K562 (cell line): ENCODE data around the gene RAB21. TPM values are rescaled to one million over a fixed set of nuclear protein-coding genes. Genes with fewer than 3 reads are reported as not detected.

Source experiments
- CEBPB ChIP-seq: fragments of 450-650 bp; IDR thresholded peaks from 2 replicates; pipeline ENCODE4 v1.6.1; 2016; ENCODE audit warnings: missing genetic modification characterization, missing compliant biosample characterization
- DMBX1 ChIP-seq: fragments of 250-450 bp; sonication (Bioruptor Pico); IDR thresholded peaks from 2 replicates; pipeline ENCODE4 v1.8.0; 2022; ENCODE audit warnings: inconsistent platforms, mild to moderate bottlenecking, moderate library complexity, borderline replicate concordance
- FOXM1 ChIP-seq, 2 experiments: fragments of 450-650 bp in 1 of 2; sonication (generic) in 1 of 2; formaldehyde crosslinking in 1 of 2; IDR thresholded peaks; 2 replicates each; pipeline versions ENCODE4 v1.6.1 to v1.9.0; 2017 to 2022; ENCODE audit warnings: low read depth in 2 of 2, mild to moderate bottlenecking in 2 of 2, missing genetic modification reagents in 1 of 2, moderate library complexity in 1 of 2
- ILF3 ChIP-seq: fragments of 450-650 bp; IDR thresholded peaks from 2 replicates; pipeline ENCODE4 v1.6.1; 2018; ENCODE audit warnings: antibody characterized with exemption, mild to moderate bottlenecking, moderate library complexity, borderline replicate concordance
- KDM5B ChIP-seq: fragments of 200-600 bp; sonication (generic); IDR thresholded peaks from 2 replicates; pipeline ENCODE4 v1.6.1; 2012; ENCODE audit warnings: low read depth, mild to moderate bottlenecking, moderate library complexity, low read length, control low read depth, inconsistent platforms; ENCODE audit not compliant: insufficient replicate concordance
- MYC ChIP-seq, 2 experiments: fragments of 250-450 bp in 1 of 2; sonication (Bioruptor Pico) in 1 of 2; IDR thresholded peaks; 2 replicates each; pipeline versions ENCODE4 v1.5.1 to v1.6.1; 2012 to 2021; ENCODE audit warnings: low read depth in 2 of 2, borderline replicate concordance in 1 of 2, improper control_type of control experiment in 1 of 2, low read length in 1 of 2, mild to moderate bottlenecking in 1 of 2, moderate library complexity in 1 of 2
- NCOA1 ChIP-seq: fragments of 450-650 bp; IDR thresholded peaks from 2 replicates; pipeline ENCODE4 v1.6.1; 2016; ENCODE audit warnings: low read depth
- RBM14 ChIP-seq: fragments of 200-400 bp; formaldehyde crosslinking; IDR thresholded peaks from 2 replicates; pipeline ENCODE4 v1.6.1; 2018; ENCODE audit warnings: low read depth, mild to moderate bottlenecking, low read length, moderate library complexity, borderline replicate concordance; ENCODE audit not compliant: insufficient read depth
- TRIM24 ChIP-seq, 2 experiments: fragments of 450-650 bp; IDR thresholded peaks; 2 replicates each; pipeline ENCODE4 v1.6.1; 2016
- U2AF1 ChIP-seq: fragments of 200-400 bp; formaldehyde crosslinking; optimal IDR thresholded peaks from 2 replicates; pipeline ENCODE3; 2017; ENCODE audit warnings: mild to moderate bottlenecking, low read depth, low read length, moderate library complexity
- ZNF707 ChIP-seq: fragments of 250-450 bp; sonication (Bioruptor Pico); conservative IDR thresholded peaks from 2 replicates; pipeline ENCODE4 v1.8.0; 2022; ENCODE audit warnings: inconsistent platforms, mild to moderate bottlenecking, moderate library complexity
- polyA plus RNA-seq, 8 experiments: library from polyadenylated mRNA; depleted of rRNA in 4 of 8; stranded (reverse) in 5 of 8; unstranded in 3 of 8; fragments of >200 nt; fragmentation: Nextera tagmentation in 2 of 8; fragmentation: Illumina TruSeq in 1 of 8; extraction: Ambion mirVana in 2 of 8; extraction: Trizol in 1 of 8; gene quantifications; 2 replicates each; pipeline versions ENCODE4 v1.2.1 to v1.2.3, GENCODE V29; 2011 to 2014; ENCODE audit warnings: inconsistent platforms in 1 of 8, missing spikeins in 1 of 8
- total RNA-seq, 7 experiments: library from RNA; depleted of rRNA in 6 of 7; stranded (reverse); fragments of >200 nt in 6 of 7; fragmentation: Illumina TruSeq in 2 of 7; extraction: Trizol in 2 of 7; gene quantifications; 2 replicates each; pipeline versions ENCODE4 v1.2.1 to v1.2.3, GENCODE V29; 2011 to 2021; ENCODE audit warnings: low replicate concordance in 1 of 7
- TF ChIP-seq, protein P1 (sequence below): sonication (generic); formaldehyde crosslinking; IDR thresholded peaks from 2 replicates; pipeline ENCODE4 v1.8.0; 2022; ENCODE audit warnings: missing genetic modification reagents, mild to moderate bottlenecking, borderline replicate concordance
- TF ChIP-seq, protein P2 (sequence below): fragments of 250-450 bp; sonication (Bioruptor Pico); IDR thresholded peaks from 2 replicates; pipeline ENCODE4 v1.6.1; 2021; ENCODE audit warnings: mild to moderate bottlenecking
- TF ChIP-seq, protein P3 (sequence below): fragments of 250-450 bp; sonication (Bioruptor Pico); IDR thresholded peaks from 2 replicates; pipeline ENCODE4 v1.8.0; 2022; ENCODE audit warnings: inconsistent platforms, mild to moderate bottlenecking, moderate library complexity, borderline replicate concordance
- TF ChIP-seq, protein P4 (sequence below): fragments of 250-450 bp; sonication (Bioruptor Pico); IDR thresholded peaks from 2 replicates; pipeline ENCODE4 v1.5.0; 2021; ENCODE audit warnings: mild to moderate bottlenecking, borderline replicate concordance
- TF ChIP-seq, protein P5 (sequence below): sonication (generic); formaldehyde crosslinking; IDR thresholded peaks from 2 replicates; pipeline ENCODE4 v1.8.1; 2022; ENCODE audit warnings: missing genetic modification reagents
- TF ChIP-seq, protein P6 (sequence below), 2 experiments: fragments of 450-650 bp; conservative IDR thresholded peaks; 2 replicates each; pipeline ENCODE4 v1.6.1; 2017; ENCODE audit warnings: mild to moderate bottlenecking in 2 of 2, moderate library complexity in 2 of 2

Gene RAB21
- total and polyA plus RNA-seq, 9 of the 15 experiments (the other 6 are each of a cell fraction or from before 2014, with no cell fraction given): 5.3 to 45.6 (median 19.6) TPM

DNA sequence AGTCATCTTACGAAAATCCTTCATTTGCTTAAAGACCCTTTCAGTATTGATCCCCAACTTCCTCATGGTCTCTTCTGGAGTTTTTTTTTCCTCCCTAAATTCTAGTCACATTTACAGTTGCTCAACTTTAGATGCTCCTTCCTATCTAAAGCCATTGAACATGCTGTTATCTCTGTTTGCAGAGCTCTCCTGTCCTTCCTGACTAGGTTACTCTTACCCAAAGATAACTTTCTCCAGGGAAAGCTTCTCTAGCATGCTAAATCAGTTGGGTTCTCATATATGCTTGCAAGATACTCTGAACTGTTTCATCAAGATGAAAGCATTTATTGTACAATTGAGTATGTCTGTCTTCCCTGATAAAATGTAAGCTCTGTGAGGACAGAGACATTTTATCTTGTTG is 1.8 kb upstream of the RAB21 start (continued):
- TF ChIP-seq FOXM1 (IDR thresholded peaks at IDR 0.05; ENCODE audit: low read depth) (peak; percentile 92), FOXM1 (CRISPR knock-in tag; IDR thresholded peaks at IDR 0.05; ENCODE audit: low read depth) (no peak), NCOA1 (peak; percentile 63; the same call in 1 of the 2 replicates), DMBX1 (CRISPR knock-in tag) (peak; percentile 51; the same call in 1 of the 2 replicates), KDM5B (no peak), TRIM24 (IDR thresholded peaks at IDR 0.05) (peak; percentile 96), MYC (IDR thresholded peaks at IDR 0.05; ENCODE audit: low read depth, low read length) (no peak; the same call in 1 of the 2 replicates), MYC (CRISPR knock-in tag; IDR thresholded peaks at IDR 0.05; ENCODE audit: borderline replicate concordance, low read depth) (no peak), CEBPB (tag) (peak; percentile 93), ILF3 (no peak), ZNF707 (CRISPR knock-in tag) (no peak), U2AF1 (no peak), RBM14 (no peak)
- TF ChIP-seq, protein P1, sequence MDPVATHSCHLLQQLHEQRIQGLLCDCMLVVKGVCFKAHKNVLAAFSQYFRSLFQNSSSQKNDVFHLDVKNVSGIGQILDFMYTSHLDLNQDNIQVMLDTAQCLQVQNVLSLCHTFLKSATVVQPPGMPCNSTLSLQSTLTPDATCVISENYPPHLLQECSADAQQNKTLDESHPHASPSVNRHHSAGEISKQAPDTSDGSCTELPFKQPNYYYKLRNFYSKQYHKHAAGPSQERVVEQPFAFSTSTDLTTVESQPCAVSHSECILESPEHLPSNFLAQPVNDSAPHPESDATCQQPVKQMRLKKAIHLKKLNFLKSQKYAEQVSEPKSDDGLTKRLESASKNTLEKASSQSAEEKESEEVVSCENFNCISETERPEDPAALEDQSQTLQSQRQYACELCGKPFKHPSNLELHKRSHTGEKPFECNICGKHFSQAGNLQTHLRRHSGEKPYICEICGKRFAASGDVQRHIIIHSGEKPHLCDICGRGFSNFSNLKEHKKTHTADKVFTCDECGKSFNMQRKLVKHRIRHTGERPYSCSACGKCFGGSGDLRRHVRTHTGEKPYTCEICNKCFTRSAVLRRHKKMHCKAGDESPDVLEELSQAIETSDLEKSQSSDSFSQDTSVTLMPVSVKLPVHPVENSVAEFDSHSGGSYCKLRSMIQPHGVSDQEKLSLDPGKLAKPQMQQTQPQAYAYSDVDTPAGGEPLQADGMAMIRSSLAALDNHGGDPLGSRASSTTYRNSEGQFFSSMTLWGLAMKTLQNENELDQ: no peak
- TF ChIP-seq, protein P2, sequence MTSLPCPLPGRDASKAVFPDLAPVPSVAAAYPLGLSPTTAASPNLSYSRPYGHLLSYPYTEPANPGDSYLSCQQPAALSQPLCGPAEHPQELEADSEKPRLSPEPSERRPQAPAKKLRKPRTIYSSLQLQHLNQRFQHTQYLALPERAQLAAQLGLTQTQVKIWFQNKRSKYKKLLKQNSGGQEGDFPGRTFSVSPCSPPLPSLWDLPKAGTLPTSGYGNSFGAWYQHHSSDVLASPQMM: no peak
- TF ChIP-seq, protein P3, sequence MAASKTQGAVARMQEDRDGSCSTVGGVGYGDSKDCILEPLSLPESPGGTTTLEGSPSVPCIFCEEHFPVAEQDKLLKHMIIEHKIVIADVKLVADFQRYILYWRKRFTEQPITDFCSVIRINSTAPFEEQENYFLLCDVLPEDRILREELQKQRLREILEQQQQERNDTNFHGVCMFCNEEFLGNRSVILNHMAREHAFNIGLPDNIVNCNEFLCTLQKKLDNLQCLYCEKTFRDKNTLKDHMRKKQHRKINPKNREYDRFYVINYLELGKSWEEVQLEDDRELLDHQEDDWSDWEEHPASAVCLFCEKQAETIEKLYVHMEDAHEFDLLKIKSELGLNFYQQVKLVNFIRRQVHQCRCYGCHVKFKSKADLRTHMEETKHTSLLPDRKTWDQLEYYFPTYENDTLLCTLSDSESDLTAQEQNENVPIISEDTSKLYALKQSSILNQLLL (CRISPR knock-in tag): no peak
- TF ChIP-seq, protein P4, sequence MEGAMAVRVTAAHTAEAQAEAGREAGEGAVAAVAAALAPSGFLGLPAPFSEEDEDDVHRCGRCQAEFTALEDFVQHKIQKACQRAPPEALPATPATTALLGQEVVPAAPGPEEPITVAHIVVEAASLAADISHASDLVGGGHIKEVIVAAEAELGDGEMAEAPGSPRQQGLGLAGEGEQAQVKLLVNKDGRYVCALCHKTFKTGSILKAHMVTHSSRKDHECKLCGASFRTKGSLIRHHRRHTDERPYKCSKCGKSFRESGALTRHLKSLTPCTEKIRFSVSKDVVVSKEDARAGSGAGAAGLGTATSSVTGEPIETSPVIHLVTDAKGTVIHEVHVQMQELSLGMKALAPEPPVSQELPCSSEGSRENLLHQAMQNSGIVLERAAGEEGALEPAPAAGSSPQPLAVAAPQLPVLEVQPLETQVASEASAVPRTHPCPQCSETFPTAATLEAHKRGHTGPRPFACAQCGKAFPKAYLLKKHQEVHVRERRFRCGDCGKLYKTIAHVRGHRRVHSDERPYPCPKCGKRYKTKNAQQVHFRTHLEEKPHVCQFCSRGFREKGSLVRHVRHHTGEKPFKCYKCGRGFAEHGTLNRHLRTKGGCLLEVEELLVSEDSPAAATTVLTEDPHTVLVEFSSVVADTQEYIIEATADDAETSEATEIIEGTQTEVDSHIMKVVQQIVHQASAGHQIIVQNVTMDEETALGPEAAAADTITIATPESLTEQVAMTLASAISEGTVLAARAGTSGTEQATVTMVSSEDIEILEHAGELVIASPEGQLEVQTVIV (CRISPR knock-in tag): no peak
- TF ChIP-seq, protein P5, sequence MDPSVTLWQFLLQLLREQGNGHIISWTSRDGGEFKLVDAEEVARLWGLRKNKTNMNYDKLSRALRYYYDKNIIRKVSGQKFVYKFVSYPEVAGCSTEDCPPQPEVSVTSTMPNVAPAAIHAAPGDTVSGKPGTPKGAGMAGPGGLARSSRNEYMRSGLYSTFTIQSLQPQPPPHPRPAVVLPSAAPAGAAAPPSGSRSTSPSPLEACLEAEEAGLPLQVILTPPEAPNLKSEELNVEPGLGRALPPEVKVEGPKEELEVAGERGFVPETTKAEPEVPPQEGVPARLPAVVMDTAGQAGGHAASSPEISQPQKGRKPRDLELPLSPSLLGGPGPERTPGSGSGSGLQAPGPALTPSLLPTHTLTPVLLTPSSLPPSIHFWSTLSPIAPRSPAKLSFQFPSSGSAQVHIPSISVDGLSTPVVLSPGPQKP (CRISPR knock-in tag): no peak
- TF ChIP-seq, protein P6, sequence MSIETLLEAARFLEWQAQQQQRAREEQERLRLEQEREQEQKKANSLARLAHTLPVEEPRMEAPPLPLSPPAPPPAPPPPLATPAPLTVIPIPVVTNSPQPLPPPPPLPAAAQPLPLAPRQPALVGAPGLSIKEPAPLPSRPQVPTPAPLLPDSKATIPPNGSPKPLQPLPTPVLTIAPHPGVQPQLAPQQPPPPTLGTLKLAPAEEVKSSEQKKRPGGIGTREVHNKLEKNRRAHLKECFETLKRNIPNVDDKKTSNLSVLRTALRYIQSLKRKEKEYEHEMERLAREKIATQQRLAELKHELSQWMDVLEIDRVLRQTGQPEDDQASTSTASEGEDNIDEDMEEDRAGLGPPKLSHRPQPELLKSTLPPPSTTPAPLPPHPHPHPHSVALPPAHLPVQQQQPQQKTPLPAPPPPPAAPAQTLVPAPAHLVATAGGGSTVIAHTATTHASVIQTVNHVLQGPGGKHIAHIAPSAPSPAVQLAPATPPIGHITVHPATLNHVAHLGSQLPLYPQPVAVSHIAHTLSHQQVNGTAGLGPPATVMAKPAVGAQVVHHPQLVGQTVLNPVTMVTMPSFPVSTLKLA (conservative IDR thresholded peaks at IDR 0.05): 0 out of 4 replicates have a peak, but pooled peaks of 1 of the 2 experiments have one; percentile 45
